Colonic mucosa (tissue), 4 donors: ENCODE results near the gene SFR1. TPM values are rescaled to one million over a fixed set of nuclear protein-coding genes. Genes with fewer than 3 reads are reported as not detected.

Experiments used
- DNase-seq: peaks from one replicate; pipeline ENCODE4 v3.0.0-alpha.2; 2020
- H3K27ac ChIP-seq: fragments of 200-600 bp; one replicate; pipeline ENCODE4 v1.8.0; 2021
- H3K27me3 ChIP-seq: fragments of 200-600 bp; one replicate; pipeline ENCODE4 v1.8.0; 2021
- H3K36me3 ChIP-seq: fragments of 200-600 bp; one replicate; pipeline ENCODE4 v1.8.0; 2021
- H3K4me1 ChIP-seq: fragments of 200-600 bp; one replicate; pipeline ENCODE4 v1.8.0; 2021; ENCODE audit warnings: mild to moderate bottlenecking
- H3K4me3 ChIP-seq: fragments of 200-600 bp; one replicate; pipeline ENCODE4 v1.8.0; 2021
- H3K9ac ChIP-seq, 2 donors: one replicate each; pipeline ENCODE4 v1.7.0; 2013; ENCODE audit warnings: control low read depth in 2 of 2, low read depth in 2 of 2, low read length in 2 of 2
- H3K9me3 ChIP-seq: fragments of 200-600 bp; one replicate; pipeline ENCODE4 v1.8.0; 2021
- intact Hi-C: fragments of 100-400 bp; cut with DNase I; formaldehyde crosslinking; loops from one replicate; pipeline ENCODE4 v1.14.1; 2022
- total RNA-seq, 2 donors: library from RNA; stranded (reverse); fragmentation: NEBNext Ultra II Directional in 1 of 2; extraction: Animal tissue kit (Norgen Biotek cat#: 25700) in 1 of 2; gene quantifications; one replicate each; pipeline ENCODE4 v1.2.1, GENCODE V29; 2021
- TF ChIP-seq, protein P1 (sequence below): fragments of 200-600 bp; IDR thresholded peaks from one replicate; pipeline ENCODE4 v1.8.0; 2022; ENCODE audit warnings: antibody characterized with exemption, mild to moderate bottlenecking
- donor health status: healthy.
- donor health status: DM: no; HTN: no; CAD: no.
- donor health status: DM: no; HTN: no; CAD: no.

SFR1 gene
- total RNA-seq, 2 donors from 2014 or later: 6.8 to 8.0 TPM

DNA sequence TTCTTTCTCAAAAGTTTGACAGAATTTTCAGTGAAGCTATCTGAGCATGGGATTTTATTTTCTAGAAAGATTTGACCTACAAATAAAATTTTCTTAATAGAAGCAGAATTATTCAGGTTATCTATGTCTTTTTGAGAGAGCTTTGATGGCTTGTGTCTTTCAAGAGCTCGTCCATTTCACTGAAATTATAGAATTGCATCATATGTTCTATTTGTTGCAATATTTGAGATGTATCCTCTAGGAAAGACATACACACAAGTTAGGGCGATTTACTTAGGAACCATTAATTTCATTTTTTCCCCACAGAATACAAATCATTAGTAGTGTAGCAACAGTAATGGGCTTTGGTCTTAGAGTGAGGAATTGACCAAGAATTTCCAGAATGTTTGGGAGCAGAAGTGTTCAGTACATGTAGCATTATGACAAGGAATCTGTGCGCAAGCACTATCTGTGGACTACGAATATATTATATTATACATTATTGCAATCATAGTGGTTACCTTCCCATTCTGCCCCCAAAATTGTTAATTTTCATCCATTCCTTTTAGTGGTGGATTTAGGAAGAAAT lies 23.5 kb upstream of the SFR1 start:
- Histone ChIP-seq H3K4me1 (no peaks in the 10 kb centered on the region), H3K9me3 (no peaks in the 10 kb centered on the region), H3K27me3 (no peaks in the 10 kb centered on the region), H3K4me3 (no peak overlapping the region), H3K9ac (no peak overlapping the region), H3K36me3 (no peaks in the 10 kb centered on the region), H3K27ac (no peak overlapping the region)
- TF ChIP-seq, protein P1, sequence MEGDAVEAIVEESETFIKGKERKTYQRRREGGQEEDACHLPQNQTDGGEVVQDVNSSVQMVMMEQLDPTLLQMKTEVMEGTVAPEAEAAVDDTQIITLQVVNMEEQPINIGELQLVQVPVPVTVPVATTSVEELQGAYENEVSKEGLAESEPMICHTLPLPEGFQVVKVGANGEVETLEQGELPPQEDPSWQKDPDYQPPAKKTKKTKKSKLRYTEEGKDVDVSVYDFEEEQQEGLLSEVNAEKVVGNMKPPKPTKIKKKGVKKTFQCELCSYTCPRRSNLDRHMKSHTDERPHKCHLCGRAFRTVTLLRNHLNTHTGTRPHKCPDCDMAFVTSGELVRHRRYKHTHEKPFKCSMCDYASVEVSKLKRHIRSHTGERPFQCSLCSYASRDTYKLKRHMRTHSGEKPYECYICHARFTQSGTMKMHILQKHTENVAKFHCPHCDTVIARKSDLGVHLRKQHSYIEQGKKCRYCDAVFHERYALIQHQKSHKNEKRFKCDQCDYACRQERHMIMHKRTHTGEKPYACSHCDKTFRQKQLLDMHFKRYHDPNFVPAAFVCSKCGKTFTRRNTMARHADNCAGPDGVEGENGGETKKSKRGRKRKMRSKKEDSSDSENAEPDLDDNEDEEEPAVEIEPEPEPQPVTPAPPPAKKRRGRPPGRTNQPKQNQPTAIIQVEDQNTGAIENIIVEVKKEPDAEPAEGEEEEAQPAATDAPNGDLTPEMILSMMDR: no peak
- intact Hi-C loops: no loop called here
- DNase-seq: no peak

DNA sequence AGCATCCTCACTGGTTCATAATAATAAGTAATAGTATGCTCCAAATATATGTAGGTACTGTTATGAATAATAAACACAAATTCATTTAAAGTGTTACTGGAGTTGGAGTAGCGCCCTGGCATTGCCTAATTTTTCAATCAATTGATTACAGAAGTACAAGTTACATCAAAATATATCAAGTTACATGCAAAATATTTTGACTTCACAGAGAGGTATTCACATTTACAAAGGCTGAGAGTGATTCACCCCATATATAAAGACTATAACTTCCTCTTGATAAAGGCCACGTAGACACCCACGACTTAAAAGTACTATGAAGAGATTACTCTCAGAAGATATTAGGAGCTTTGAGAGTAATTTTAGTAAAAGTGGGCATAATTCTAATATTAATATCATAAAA lies 22.7 kb upstream of the SFR1 start:
- Histone ChIP-seq H3K9me3 (no peaks in the 10 kb centered on the region), H3K4me3 (no peak overlapping the region), H3K4me1 (no peaks in the 10 kb centered on the region), H3K27me3 (no peaks in the 10 kb centered on the region), H3K9ac (no peak overlapping the region), H3K36me3 (no peaks in the 10 kb centered on the region), H3K27ac (no peak overlapping the region)
- intact Hi-C loops: no loop called here
- TF ChIP-seq, protein P1: no peak
- no peak for DNase-seq

DNA sequence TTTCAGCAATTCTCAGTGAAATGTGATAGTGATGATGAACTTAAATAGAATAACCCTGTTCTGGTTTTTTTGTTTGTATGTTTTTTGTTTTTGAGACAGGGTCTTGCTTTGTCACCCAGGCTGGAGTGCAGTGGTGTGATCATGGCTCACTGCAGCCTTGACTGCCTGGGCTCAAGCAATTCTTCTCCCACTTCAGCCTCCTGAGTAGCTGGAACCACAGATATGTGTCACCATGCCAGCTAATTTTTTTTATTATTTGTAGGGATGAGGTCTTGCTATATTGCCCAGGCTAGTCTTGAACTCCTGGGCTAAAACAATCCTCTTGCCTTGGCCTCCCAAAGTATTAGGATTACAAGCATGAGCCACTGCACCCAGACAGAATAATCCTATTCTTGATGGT lies 22.0 kb upstream of the SFR1 start:
- H3K9ac ChIP-seq: no peak overlapping the region
- no peaks in the 10 kb centered on the region for H3K4me1 ChIP-seq
- TF ChIP-seq, protein P1: no peak
- H3K4me3 ChIP-seq: no peak overlapping the region
- H3K27me3 ChIP-seq: no peaks in the 10 kb centered on the region
- intact Hi-C loops: no loop called here
- no peaks in the 10 kb centered on the region for H3K9me3 ChIP-seq
- H3K36me3 ChIP-seq: no peaks in the 10 kb centered on the region
- no peak overlapping the region for H3K27ac ChIP-seq
- DNase-seq: no peak

DNA sequence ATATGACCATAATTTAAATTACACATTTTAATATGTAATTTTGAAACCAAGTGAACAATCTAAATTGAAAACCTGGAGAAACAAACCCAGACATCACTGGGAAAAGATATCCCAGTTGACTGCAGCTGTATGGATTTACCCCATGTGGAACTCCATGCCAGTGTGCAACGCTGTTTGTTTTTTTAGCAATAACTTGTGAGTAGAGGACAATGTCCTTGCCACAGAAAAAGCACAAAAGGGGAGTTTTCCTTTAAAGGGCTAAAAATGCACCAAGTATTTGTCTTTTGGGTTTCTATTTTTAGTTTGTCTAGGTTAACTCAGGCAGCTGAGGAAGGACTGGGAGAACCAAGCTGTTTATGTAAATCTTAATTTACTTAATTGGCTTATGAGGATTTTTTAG lies 21.2 kb upstream of the SFR1 start:
- intact Hi-C loops: no loop called here
- DNase-seq: no peak
- no peak overlapping the region for H3K4me3 ChIP-seq
- H3K4me1 ChIP-seq: no peaks in the 10 kb centered on the region
- H3K9me3 ChIP-seq: no peaks in the 10 kb centered on the region
- TF ChIP-seq, protein P1: no peak
- H3K36me3 ChIP-seq: no peaks in the 10 kb centered on the region
- no peaks in the 10 kb centered on the region for H3K27me3 ChIP-seq
- no peak overlapping the region for H3K9ac ChIP-seq
- no peak overlapping the region for H3K27ac ChIP-seq

DNA sequence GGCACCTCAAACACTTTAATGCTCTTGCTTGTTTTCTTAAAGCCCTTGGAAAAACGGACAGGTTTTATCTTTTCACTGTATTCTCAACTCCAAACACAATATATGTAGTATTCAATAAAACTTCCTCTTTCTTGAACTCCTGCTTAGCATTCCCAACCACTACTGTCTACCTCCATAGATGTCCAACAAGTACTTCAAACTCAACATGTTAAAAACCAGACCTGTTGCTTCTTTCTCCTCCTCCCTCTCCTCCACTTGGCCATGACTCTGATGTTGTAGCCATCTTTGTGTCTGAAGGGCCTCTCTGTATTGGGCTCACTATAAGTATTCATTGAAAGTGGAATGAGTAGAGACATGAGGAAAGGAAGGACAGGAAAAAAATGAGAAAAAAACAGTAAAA lies 20.1 kb upstream of the SFR1 start:
- TF ChIP-seq, protein P1: no peak

More for the DNA sequence above, 20.1 kb upstream of the SFR1 start:
- no peaks in the 10 kb centered on the region for H3K36me3 ChIP-seq
- no peak overlapping the region for H3K4me3 ChIP-seq
- no peaks in the 10 kb centered on the region for H3K9me3 ChIP-seq
- H3K4me1 ChIP-seq: no peaks in the 10 kb centered on the region
- H3K27ac ChIP-seq: no peak overlapping the region
- H3K27me3 ChIP-seq: no peaks in the 10 kb centered on the region
- DNase-seq: no peak
- intact Hi-C loops: no loop called here
- no peak overlapping the region for H3K9ac ChIP-seq
